ENCODE measurements around the gene SECTM1.

Gene SECTM1

GRCh38 chr17:82346342-82347300 is 13.1 kb upstream of the SECTM1 start:
- no peak for DNase-seq

- DNase-seq, result no peak
Observed at GRCh38 chr17:82345151-82345976, 11.8 kb upstream of the SECTM1 start.

GRCh38 chr17:82344175-82344907 is 10.8 kb upstream of the SECTM1 start:
- DNase-seq, result no peak

- DNase-seq, result no peak
Observed at GRCh38 chr17:82343560-82343959, 10.0 kb upstream of the SECTM1 start.

GRCh38 chr17:82342361-82343079 is 9.0 kb upstream of the SECTM1 start:
- DNase-seq, result no peak

GRCh38 chr17:82339634-82340580 is 6.3 kb upstream of the SECTM1 start:
- DNase-seq, result no peak

- no peak for DNase-seq
Observed at GRCh38 chr17:82338858-82339633, 5.5 kb upstream of the SECTM1 start.

- no peak for DNase-seq
Observed at GRCh38 chr17:82334622-82335394, 1.2 kb upstream of the SECTM1 start.

GRCh38 chr17:82334204-82334621 is 647 bp upstream of the SECTM1 start:
- DNase-seq, result no peak

- DNase-seq, result no peak
Observed at GRCh38 chr17:82332669-82333278, 792 bp downstream of the SECTM1 start.

- no peak for DNase-seq
Observed at GRCh38 chr17:82331345-82331939, 2.1 kb downstream of the SECTM1 start.

GRCh38 chr17:82330322-82331239 is 3.0 kb downstream of the SECTM1 start:
- no peak for DNase-seq

GRCh38 chr17:82329683-82330321 is 3.8 kb downstream of the SECTM1 start:
- DNase-seq, result no peak

- DNase-seq, result no peak
Observed at GRCh38 chr17:82328994-82329507, 4.5 kb downstream of the SECTM1 start.

GRCh38 chr17:82328141-82328993 is 5.2 kb downstream of the SECTM1 start:
- no peak for DNase-seq

GRCh38 chr17:82327757-82328140 is 5.8 kb downstream of the SECTM1 start:
- no peak for DNase-seq

Measured in stimulated activated CD4-positive, alpha-beta T cell treated with anti-CD3 and anti-CD28 coated beads, Interleukin-4, amount 100 ng/mL, for 24 hours (primary cell).